ENCODE data around the gene SLC39A11.
"Not testable (repeated sequence)": the region's sequence is repeated elsewhere in the genome, so short reads cannot be mapped to it uniquely, and the experiment has no call there.

SLC39A11 gene

DNA sequence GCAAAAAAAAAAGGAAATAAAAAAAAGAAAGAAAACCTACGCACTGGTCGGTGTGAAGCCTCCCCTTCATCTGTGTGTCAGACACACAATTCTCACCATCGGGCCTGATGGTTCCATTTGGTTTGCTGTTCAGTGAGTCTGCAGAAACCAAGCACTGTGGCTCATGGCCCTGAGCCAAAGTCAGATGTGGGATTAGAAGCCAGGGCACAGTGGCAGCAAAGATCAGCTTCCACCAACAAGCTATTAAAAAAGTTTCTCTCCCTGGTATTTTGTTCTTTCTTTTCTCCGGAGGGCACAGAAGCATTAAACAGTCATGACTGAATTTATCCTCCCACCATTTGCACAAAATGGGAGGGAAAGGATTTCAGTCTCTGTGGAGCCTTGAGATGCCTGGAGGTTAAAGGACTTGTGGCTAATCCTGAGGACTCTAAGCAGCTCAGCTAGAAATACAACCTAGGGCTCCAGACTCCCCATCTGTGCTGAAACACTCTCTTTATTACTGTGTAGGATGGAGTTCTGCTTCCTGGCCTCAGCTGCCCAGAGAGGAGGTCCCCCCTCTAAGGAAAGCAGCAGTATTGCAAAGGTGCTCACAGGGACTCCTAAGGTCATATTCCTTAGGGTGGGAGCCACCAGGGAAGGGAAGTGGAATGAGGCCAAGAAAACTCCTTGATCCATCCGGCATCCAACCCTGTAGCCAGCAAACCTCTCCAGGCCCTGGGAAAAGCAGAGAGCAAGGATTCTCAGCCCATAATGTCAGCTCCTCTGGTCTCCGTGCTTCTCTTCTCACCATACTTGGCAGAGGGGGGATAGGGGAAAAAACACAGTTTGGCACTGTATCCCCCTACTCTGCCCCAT lies 28.2 kb downstream of the SLC39A11 start:
- Histone ChIP-seq H3K4me3 (replicated peaks; ENCODE audit: low read depth, low read length) (no peak overlapping the region), H3K36me3 (ENCODE audit: control insufficient read depth, insufficient read depth, low read length) (peaks cover 3% of the 10 kb centered on the region), H3K27me3 (replicated peaks; ENCODE audit: control insufficient read depth, insufficient read depth, low read length) (no peaks in the 10 kb centered on the region)
- no peak for DNase-seq (ENCODE audit: extremely low read depth, insufficient read length)
- TF ChIP-seq, protein P1, sequence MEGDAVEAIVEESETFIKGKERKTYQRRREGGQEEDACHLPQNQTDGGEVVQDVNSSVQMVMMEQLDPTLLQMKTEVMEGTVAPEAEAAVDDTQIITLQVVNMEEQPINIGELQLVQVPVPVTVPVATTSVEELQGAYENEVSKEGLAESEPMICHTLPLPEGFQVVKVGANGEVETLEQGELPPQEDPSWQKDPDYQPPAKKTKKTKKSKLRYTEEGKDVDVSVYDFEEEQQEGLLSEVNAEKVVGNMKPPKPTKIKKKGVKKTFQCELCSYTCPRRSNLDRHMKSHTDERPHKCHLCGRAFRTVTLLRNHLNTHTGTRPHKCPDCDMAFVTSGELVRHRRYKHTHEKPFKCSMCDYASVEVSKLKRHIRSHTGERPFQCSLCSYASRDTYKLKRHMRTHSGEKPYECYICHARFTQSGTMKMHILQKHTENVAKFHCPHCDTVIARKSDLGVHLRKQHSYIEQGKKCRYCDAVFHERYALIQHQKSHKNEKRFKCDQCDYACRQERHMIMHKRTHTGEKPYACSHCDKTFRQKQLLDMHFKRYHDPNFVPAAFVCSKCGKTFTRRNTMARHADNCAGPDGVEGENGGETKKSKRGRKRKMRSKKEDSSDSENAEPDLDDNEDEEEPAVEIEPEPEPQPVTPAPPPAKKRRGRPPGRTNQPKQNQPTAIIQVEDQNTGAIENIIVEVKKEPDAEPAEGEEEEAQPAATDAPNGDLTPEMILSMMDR (IDR thresholded peaks at IDR 0.05; ENCODE audit: insufficient read depth, low read length, poor library complexity, severe bottlenecking) = no peak

DNA sequence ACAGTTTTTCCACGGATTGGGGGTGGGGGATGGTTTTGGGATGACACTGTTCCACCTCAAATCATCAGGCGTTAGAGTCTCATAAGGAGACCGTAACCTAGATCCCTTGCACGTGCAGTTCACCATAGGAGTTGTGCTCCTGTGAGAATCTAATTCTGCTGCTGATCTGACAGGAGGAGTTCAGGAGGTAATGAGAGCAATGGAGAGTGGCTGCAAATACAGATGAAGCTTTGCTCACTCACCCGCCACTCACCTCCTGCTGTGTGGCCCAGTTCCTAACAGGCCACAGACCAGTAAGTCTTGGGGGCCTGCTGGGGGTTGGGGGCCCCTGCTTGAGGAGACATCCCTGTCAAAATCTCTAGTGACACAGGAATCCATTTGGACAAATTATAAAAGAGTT lies 29.8 kb downstream of the SLC39A11 start:
- Histone ChIP-seq H3K36me3 (ENCODE audit: control insufficient read depth, insufficient read depth, low read length) (no peaks in the 10 kb centered on the region; the same call in 1 of the 2 replicates), H3K4me3 (replicated peaks; ENCODE audit: low read depth, low read length) (no peak overlapping the region), H3K27me3 (replicated peaks; ENCODE audit: control insufficient read depth, insufficient read depth, low read length) (no peaks in the 10 kb centered on the region)
- TF ChIP-seq, protein P1 (IDR thresholded peaks at IDR 0.05; ENCODE audit: insufficient read depth, low read length, poor library complexity, severe bottlenecking) = no peak
- DNase-seq (ENCODE audit: extremely low read depth, insufficient read length) = no peak

DNA sequence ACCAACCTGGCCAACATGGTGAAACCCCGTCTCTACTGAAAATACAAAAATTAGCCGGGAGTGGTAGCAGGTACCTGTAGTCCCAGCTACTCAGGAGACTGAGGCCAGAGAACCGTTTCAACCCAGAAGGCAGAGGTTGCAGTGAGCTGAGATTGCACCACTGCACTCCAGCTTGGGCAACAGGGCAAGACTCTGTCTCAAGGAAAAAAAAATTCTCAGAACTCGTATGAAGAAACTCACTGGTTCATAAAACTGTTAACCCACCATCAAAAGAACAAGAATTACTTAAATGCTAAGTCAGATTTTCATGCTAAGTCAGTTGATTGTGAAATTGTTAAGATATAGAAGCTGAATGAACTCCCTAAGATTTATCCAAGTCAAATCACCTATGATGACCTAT lies 31.3 kb downstream of the SLC39A11 start:
- no peaks in the 10 kb centered on the region for H3K27me3 ChIP-seq (replicated peaks; ENCODE audit: control insufficient read depth, insufficient read depth, low read length)
- no peak overlapping the region for H3K4me3 ChIP-seq (replicated peaks; ENCODE audit: low read depth, low read length)
- TF ChIP-seq, protein P1 (IDR thresholded peaks at IDR 0.05; ENCODE audit: insufficient read depth, low read length, poor library complexity, severe bottlenecking) = no peak
- H3K36me3 ChIP-seq (ENCODE audit: control insufficient read depth, insufficient read depth, low read length) = no peaks in the 10 kb centered on the region; the same call in 1 of the 2 replicates
- DNase-seq (ENCODE audit: extremely low read depth, insufficient read length) = no peak

DNA sequence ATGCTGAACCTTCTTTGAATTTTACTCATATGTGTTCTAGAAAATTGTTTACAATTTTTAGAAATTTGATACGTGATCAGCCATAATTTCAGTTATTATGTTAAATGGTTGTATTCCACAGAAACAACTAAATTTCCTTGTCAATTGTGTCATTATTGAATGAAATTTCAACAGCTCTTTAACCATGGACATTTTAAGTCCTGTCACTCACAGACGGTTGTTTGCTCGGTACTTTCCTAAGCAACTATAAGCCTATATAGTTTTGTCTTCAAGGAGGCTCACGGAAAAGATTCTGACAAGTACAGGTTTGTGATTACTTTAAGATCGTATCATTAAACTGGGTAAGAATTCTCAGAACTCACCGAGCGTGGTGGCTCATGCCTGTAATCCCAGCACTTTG lies 31.8 kb downstream of the SLC39A11 start:
- Histone ChIP-seq H3K27me3 (replicated peaks; ENCODE audit: control insufficient read depth, insufficient read depth, low read length) (no peaks in the 10 kb centered on the region), H3K36me3 (ENCODE audit: control insufficient read depth, insufficient read depth, low read length) (no peaks in the 10 kb centered on the region; the same call in 1 of the 2 replicates), H3K4me3 (replicated peaks; ENCODE audit: low read depth, low read length) (no peak overlapping the region)
- TF ChIP-seq, protein P1 (IDR thresholded peaks at IDR 0.05; ENCODE audit: insufficient read depth, low read length, poor library complexity, severe bottlenecking) = no peak
- DNase-seq (ENCODE audit: extremely low read depth, insufficient read length) = no peak

DNA sequence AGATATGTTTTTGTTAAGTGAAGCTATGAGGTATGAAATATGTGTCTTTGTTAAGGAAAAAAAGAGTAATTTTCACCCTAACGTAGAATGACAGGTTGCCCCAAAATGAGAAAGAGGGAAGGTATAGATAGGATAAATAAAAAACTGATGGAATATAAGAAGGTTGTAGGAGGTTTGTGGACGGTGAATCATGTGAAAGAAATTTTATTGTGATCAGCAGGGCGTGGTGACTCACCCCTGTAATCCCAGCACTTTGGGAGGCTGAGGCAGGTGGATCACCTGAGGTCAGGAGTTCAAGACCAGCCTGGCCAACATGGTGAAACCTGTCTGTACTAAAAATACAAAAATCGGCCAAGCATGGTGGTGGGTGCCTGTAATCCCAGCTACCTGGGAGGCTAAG lies 32.8 kb downstream of the SLC39A11 start:
- H3K4me3 ChIP-seq (replicated peaks; ENCODE audit: low read depth, low read length); H3K36me3 ChIP-seq (ENCODE audit: control insufficient read depth, insufficient read depth, low read length); DNase-seq (ENCODE audit: extremely low read depth, insufficient read length); H3K27me3 ChIP-seq (replicated peaks; ENCODE audit: control insufficient read depth, insufficient read depth, low read length): not testable (repeated sequence)

DNA sequence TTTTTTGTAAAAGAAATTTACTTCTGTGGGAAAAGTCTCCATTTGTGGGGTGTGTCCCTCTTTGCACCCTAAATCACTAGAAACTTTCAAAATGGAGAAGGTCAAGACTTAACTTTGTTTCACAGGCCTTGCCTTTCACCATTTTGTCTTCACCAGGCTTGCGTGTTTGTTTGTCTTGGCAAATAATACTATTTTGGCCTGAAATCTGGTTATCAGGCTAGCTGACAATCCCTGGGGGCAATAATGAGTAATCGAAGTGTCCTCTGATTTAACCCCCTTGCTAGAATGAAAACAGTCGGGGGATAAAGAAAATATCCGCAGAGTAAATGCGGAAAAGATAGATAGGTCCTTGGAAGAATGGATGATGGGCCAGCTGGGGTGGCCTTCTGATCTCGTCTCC lies 34.5 kb downstream of the SLC39A11 start:
- DNase-seq (ENCODE audit: extremely low read depth, insufficient read length) = no peak
- Histone ChIP-seq H3K27me3 (replicated peaks; ENCODE audit: control insufficient read depth, insufficient read depth, low read length) (no peaks in the 10 kb centered on the region), H3K36me3 (ENCODE audit: control insufficient read depth, insufficient read depth, low read length) (no peaks in the 10 kb centered on the region; the same call in 1 of the 2 replicates), H3K4me3 (replicated peaks; ENCODE audit: low read depth, low read length) (no peak overlapping the region)
- TF ChIP-seq, protein P1 (IDR thresholded peaks at IDR 0.05; ENCODE audit: insufficient read depth, low read length, poor library complexity, severe bottlenecking) = no peak
